SK-N-SH (cell line): Measurements from ENCODE around the gene SPG21.

ENCODE experiments used
- POLR2AphosphoS5 ChIP-seq: IDR thresholded peaks from 2 replicates; pipeline ENCODE4 v1.6.1; 2012; ENCODE audit warnings: low read depth, low read length
- TAF1 ChIP-seq: IDR thresholded peaks from 2 replicates; pipeline ENCODE4 v1.6.1; 2012; ENCODE audit warnings: low read depth, mild to moderate bottlenecking, low read length, moderate library complexity, borderline replicate concordance
- TF ChIP-seq, protein P1 (sequence below): fragments of 200-600 bp; sonication (generic); IDR thresholded peaks from 2 replicates; pipeline ENCODE4 v1.6.1; 2017; ENCODE audit warnings: antibody characterized with exemption, mild to moderate bottlenecking, moderate library complexity
- TF ChIP-seq, protein P2 (sequence below): IDR thresholded peaks from 2 replicates; pipeline ENCODE4 v1.6.1; 2012; ENCODE audit warnings: mild to moderate bottlenecking, low read depth, low read length, moderate library complexity
- TF ChIP-seq, protein P3 (sequence below): fragments of 150-350 bp; IDR thresholded peaks from 2 replicates; pipeline ENCODE4 v1.6.1; 2016; ENCODE audit warnings: mild to moderate bottlenecking, low read depth, low read length

DNA sequence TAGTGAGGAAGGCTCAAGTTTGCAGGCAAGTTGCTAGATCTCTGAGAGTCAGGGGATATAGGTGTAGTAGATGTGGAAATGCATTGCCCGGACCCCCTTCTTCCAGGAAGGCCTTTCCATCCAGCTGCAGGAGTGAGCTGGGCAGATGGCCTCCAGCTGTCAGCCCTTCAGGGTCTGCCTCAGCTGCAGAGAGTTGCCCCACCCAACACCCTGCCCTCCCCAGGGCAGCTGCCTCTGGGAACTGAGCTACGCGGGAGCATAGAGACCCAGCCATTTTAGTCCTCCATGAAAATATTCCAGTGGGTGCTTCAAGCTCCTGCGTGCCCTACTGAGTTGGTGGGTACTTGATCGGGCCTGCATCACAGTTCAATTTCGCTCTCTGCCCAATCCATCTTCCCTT lies 29.6 kb downstream of the SPG21 start:
- TF ChIP-seq, protein P1, sequence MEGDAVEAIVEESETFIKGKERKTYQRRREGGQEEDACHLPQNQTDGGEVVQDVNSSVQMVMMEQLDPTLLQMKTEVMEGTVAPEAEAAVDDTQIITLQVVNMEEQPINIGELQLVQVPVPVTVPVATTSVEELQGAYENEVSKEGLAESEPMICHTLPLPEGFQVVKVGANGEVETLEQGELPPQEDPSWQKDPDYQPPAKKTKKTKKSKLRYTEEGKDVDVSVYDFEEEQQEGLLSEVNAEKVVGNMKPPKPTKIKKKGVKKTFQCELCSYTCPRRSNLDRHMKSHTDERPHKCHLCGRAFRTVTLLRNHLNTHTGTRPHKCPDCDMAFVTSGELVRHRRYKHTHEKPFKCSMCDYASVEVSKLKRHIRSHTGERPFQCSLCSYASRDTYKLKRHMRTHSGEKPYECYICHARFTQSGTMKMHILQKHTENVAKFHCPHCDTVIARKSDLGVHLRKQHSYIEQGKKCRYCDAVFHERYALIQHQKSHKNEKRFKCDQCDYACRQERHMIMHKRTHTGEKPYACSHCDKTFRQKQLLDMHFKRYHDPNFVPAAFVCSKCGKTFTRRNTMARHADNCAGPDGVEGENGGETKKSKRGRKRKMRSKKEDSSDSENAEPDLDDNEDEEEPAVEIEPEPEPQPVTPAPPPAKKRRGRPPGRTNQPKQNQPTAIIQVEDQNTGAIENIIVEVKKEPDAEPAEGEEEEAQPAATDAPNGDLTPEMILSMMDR = no peak
- no peak for TF ChIP-seq TAF1
- no peak for TF ChIP-seq POLR2AphosphoS5
- TF ChIP-seq, protein P2, sequence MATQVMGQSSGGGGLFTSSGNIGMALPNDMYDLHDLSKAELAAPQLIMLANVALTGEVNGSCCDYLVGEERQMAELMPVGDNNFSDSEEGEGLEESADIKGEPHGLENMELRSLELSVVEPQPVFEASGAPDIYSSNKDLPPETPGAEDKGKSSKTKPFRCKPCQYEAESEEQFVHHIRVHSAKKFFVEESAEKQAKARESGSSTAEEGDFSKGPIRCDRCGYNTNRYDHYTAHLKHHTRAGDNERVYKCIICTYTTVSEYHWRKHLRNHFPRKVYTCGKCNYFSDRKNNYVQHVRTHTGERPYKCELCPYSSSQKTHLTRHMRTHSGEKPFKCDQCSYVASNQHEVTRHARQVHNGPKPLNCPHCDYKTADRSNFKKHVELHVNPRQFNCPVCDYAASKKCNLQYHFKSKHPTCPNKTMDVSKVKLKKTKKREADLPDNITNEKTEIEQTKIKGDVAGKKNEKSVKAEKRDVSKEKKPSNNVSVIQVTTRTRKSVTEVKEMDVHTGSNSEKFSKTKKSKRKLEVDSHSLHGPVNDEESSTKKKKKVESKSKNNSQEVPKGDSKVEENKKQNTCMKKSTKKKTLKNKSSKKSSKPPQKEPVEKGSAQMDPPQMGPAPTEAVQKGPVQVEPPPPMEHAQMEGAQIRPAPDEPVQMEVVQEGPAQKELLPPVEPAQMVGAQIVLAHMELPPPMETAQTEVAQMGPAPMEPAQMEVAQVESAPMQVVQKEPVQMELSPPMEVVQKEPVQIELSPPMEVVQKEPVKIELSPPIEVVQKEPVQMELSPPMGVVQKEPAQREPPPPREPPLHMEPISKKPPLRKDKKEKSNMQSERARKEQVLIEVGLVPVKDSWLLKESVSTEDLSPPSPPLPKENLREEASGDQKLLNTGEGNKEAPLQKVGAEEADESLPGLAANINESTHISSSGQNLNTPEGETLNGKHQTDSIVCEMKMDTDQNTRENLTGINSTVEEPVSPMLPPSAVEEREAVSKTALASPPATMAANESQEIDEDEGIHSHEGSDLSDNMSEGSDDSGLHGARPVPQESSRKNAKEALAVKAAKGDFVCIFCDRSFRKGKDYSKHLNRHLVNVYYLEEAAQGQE = no peak
- TF ChIP-seq, protein P3, sequence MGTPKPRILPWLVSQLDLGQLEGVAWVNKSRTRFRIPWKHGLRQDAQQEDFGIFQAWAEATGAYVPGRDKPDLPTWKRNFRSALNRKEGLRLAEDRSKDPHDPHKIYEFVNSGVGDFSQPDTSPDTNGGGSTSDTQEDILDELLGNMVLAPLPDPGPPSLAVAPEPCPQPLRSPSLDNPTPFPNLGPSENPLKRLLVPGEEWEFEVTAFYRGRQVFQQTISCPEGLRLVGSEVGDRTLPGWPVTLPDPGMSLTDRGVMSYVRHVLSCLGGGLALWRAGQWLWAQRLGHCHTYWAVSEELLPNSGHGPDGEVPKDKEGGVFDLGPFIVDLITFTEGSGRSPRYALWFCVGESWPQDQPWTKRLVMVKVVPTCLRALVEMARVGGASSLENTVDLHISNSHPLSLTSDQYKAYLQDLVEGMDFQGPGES = no peak
